Frontal cortex (tissue), 4 donors: ENCODE data around the gene TSPAN11. TPM values are rescaled to one million over a fixed set of nuclear protein-coding genes. Genes with fewer than 3 reads are reported as not detected.

ENCODE experiments used
- DNase-seq, 2 donors: peaks; one replicate each; pipeline ENCODE4 v3.0.0; 2012; ENCODE audit warnings: low spot score in 2 of 2
- FAIRE-seq: peaks from 2 replicates; lab custom pipeline; 2012; peaks lifted over from hg19 to GRCh38; lab: Jason Lieb, UNC
- total RNA-seq: library from RNA; depleted of rRNA; stranded (reverse); fragments of >200 nt; gene quantifications from one replicate; pipeline ENCODE4 v1.2.3, GENCODE V29; 2014
- donor health status: control.
- donor health status: control.
- donor health status: control.

TSPAN11 gene
- total RNA-seq, 1 donor from 2014 or later: 2.9 TPM

DNA sequence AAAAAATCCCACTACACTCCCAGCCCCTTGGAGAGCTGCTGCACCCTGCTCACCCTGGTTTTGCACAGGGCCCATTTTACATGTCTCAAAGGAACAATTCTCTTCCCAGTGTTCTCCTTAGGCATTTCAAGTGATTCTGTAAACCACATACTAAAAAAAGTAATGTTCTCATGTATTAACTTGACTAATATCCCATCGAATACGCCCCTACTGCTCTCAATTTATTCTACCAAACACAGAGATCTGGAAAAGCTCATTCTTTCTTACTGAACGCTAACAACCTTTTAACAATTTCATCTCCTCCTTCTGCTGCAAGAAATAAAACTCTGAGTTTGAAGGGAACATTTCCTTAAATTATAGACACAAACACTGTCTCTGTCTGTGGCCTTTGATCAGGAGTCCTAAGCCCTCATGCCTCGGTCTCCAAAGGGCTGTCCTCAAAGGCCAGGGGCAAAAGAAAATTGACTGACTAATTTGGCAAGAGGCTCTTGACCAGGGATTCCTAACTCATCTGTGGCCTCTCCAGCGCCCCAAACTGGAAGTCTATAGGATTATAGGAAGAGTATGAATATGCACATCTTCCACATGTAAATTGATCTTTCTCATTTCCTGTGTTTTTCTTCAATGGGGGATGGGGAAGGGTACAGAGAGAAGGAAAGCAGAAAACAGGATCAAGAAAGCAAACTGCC is 17.1 kb upstream of the TSPAN11 start:
- no peak for FAIRE-seq
- DNase-seq: no peak

DNA sequence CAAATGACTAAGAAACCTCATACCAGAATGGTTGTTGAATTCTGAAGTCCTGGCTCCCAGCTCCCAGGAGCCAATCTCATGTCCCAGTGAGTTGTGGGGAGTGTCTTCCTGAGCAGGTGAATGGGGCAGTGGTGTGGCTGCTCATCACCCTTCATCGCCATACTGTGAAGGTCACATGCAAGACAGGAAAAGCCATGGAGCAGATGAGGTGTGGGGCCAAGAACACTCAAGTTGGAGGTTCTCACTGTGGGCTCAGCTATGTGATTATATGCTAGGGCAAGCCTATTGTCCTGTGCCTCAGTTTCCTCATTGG is 16.6 kb upstream of the TSPAN11 start:
- no peak for FAIRE-seq
- DNase-seq: no peak

DNA sequence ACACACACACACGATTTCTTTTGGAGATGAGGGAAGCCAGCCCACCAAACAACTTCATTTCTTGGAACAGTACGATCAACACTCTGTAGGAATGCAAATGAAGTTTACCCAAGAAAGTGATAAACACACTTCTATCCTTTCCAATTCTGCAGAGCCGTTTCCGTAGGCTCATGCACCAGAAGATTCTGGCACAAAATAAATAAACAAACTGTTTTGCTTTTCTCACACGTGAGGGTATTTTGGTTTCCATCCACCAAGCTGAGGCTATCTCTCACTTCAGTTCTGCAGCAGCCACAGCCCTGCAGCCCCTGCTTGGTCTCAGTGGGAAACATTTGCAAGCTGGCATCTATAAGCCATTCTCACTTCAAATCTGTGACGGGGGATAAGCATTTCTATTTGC is 15.3 kb upstream of the TSPAN11 start:
- DNase-seq (no peak), FAIRE-seq (no peak)

GRCh38 chr12:30913323-30913722 is 13.2 kb upstream of the TSPAN11 start:
- DNase-seq: no peak
- no peak for FAIRE-seq

DNA sequence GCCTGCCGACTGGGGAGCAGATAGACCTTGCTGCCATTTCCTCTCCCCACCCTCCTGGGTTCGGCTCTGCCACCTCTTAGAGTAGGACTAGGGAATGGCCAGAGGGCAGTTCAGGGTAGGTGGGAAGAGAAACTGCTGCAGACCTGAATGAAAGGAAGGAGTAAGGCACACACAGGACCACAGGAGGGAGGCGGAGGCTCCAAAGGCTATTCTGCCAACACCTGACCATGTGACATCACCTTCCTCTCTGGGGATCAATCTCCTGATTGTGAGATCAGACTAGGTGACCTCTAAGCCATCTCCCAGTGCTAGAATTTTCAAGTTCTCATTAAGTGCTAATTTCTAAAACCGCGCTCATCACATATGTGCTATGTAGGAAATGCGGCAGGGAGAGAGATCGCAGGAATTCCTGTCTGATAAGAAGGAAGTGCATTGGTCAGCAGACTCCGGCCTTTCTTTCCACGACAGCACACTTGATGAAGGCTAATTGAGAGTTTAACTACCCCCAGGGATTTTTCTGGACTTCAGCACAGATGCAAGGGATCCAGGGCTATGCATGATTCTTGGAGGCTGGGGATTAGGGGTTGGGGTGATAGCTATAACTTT is 11.5 kb upstream of the TSPAN11 start:
- no peak for FAIRE-seq
- DNase-seq: no peak

- DNase-seq: no peak
- no peak for FAIRE-seq
These were observed 3.5 kb upstream of the TSPAN11 start for GRCh38 chr12:30923057-30923456.

DNA sequence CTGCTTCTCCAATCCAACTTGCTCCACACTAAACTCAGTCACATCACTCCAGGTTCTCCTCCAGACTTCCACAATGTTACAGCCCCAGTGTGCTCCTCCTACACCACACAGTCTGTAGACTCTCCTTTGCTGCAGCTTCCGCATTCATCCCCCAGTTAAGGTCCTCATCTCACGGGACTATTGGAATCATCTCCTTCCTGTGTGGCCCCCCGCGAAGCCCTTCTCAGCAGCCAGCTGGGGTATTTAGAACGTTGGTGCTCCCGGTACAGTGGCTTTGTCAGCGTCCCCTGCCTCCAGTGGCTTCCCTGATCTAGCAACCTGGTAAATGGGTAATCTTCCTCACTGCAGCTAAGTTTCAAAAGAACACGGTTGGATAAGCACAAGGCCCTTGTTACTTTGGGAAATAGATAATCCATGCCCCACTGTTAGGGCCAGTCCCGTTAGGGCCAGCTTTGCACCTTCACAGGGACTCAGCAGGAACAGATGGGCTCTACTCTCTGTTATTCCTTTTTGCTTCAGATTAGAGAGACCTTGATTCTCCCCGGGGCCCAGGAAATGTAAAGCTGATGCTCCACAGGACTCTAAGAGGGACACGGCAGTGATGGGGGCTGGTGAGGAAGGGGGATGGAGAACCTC is 823 bp upstream of the TSPAN11 start:
- no peak for FAIRE-seq
- no peak for DNase-seq

DNA sequence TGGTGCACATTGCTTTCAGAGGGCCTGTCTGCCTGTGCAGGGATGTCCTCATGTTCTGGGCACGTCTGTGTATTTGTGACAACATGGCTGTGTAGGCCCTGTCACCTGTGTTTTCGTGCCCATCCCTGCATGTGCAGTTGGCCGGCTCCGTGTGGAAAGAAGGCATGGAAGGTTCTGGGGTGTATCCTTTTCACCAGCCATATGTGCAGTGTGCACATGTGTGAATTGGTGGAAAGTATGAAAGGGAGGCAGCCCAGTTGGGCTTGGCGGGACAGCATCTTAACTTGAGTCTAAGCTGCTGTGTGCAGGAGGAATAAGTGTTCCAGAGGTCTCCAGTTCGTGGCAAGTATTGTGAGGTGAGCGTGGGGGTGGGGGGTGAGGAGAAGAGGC is 669 bp downstream of the TSPAN11 start:
- FAIRE-seq: no peak

DNA sequence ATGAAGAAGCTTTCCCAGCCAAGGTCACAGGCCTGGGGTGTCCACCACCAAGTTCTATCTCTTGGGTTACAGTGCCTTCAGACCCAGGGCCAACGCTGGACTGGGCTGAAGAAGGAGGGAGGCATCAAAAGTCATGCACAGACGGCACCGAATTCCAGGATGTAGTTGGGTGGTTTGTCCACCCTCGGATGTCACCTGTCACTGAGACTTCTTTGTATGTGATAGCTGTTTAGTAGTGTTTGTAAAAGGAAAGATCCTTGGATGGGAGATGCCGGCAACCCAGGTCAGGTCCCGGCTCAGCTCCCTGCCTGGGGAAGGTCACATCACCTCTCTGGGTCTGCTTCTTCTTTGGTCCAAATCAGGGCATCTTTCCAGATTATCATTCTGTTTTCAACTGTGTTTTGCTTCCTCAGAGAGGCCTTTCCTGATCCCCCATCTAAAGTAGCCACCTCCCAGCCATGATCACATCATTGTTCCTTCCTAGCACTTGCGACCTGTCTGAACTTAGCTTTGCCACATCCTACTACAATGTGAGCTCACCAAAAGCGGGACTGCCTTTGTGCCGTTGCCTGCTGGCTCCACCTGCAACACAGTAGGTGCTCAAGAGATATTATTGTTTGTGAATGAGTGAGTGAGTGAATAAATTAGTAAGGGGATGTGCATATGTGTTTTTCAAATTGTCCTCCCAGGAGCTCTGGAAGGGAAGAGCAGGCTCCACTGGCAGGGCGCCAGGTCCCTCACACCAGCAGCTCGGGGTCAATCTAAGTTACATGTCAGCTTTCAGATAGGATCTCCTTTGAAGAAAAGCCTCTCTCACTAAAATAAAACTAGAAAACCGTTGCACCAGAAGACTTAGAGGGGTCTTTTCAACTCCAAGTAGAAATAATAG is 2.1 kb downstream of the TSPAN11 start:
- FAIRE-seq: no peak

More for the DNA sequence above, 669 bp downstream of the TSPAN11 start:
- peak in 1 of 2 donors; percentile 34 for DNase-seq

GRCh38 chr12:30930238-30930637 is 3.7 kb downstream of the TSPAN11 start:
- FAIRE-seq: no peak
- DNase-seq: no peak

More for the DNA sequence above, 2.1 kb downstream of the TSPAN11 start:
- DNase-seq: no peak

DNA sequence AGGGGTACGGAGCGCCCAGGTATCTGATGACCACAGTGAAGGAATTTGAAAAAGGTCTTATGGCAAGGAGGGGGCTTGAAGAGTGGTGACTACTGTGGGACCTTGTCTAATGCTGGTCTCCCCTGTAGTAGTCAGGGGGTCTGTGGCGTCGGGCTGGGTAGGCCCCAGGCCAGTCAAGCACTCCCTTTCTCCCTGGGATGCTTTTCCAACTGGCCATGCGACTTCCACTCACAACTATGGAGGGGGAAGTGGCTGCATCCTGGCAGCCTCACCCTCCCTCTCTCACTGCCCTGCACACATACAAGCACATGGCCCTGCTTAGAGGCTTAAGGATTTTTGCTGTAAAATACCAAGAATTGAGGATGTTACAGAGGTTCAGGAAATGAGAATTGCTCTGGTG is 4.1 kb downstream of the TSPAN11 start:
- DNase-seq: no peak
- no peak for FAIRE-seq

DNA sequence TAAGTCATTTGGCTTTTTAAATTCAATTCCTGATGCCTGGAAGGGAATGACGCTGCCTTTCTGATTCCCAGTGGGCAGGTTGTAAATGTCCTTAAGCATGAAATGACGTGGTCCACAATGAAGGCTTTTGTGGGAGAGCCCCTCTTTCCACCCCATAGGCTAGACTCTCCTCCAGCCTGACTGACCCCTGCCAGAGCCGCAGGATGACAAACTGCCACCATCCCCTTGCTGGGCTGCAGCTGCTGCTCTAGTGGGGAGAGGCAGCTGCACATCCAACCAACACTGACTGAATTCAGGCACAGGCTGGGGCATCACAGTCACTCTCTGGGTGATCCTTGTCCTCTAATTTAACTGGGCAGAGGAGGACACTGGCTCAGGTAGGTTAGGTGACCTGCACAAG is 6.3 kb downstream of the TSPAN11 start:
- FAIRE-seq (no peak), DNase-seq (no peak)

- DNase-seq (no peak), FAIRE-seq (no peak)
These were observed 8.3 kb downstream of the TSPAN11 start for GRCh38 chr12:30934811-30935210.

- FAIRE-seq (no peak), DNase-seq (no peak)
These were observed 9.5 kb downstream of the TSPAN11 start for GRCh38 chr12:30936036-30936435.

DNA sequence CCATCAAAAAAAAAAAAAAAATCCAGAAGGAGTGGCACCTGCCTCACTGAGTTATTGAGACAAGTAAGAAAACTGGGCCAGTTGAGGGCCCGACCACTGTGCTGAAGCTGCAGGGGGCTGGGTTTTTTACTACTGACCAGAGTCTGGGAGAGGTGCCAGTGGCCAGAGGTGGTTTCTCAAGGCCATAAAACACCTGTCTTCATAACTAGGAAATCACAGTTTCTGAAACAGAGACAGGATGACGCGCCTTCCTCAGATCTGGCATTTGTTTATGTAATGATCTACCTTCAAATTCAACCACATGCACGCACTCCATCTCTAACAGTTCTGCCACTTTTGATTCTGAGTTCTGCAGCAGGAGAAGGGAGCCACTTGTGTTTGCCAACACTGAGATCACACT is 12.7 kb downstream of the TSPAN11 start:
- FAIRE-seq: no peak
- no peak for DNase-seq

DNA sequence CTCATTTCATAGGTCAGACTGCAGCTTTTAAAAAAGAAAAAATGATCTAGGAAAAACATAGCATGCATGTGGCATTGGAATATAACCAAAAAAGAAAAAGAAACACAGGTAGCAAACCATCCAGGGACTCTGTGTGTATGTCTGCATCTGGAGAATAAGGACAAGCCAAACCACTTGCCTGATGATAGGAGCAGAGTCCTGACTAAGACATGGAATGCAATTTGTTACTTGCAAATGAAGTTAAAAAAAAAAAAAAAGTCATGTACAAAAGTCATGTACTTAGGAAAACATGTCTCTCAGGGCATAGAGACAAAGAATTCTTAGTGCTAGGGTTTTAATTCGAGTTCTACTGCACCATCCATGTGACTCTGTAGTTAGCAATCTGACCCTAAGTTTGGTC is 15.9 kb downstream of the TSPAN11 start:
- DNase-seq: no peak
- FAIRE-seq: no peak

GRCh38 chr12:30942936-30943335 is 16.4 kb downstream of the TSPAN11 start:
- no peak for FAIRE-seq
- no peak for DNase-seq

DNA sequence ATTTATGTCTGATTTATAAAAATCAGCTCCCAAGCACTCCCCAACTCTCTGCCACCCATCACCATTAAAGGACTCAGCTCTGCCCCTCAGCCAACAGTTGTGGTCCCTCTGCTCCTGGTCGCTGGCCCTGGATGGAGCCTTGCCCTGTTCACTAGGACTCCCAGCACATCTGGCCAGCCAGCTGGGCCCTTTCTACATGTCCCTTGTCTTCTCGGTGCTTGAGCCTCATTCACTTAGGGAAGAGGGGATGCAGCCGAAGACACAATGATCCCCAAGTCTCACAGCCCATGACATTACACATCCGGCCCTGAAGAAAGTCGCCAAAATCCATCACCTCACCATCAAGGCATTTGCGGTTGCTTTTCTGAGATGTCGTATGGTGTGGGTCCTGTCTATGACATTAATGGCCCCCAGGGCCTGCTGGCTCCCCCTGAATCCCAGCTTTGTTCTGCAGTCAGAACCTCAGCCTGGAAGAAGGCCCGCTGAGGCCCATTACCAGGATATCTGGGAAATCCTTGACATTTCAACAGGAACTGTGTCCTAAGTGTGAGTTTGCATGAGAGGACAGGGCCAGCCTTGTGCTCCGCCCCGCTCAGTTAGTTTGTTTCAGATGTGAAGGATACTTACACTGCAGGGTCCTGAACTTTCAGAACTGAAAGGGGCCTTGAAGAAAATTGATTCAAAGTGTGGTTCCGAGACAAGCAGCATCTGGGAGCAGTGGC is 19.1 kb downstream of the TSPAN11 start:
- no peak for DNase-seq
- FAIRE-seq: no peak

GRCh38 chr12:30952015-30952414 is 25.5 kb downstream of the TSPAN11 start:
- DNase-seq (no peak), FAIRE-seq (no peak)

DNA sequence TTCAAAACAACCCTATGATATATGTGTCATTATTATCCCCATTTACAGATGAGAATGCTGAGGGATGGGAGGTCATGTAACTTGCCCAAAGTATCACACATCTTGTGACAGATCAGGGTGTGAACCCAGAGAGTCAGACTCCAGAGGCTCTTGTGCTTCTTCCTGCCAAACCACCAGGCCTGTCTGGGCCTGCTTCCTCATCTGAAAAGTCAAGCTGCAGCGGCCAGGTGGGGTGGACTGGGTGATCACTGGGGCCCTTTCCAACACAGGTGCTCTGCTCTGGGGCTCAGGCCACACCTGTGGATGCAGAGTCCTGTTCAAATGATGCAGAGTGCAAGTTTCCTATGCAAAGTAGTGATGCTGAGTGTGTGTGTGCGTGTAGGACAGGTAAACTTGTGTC is 26.7 kb downstream of the TSPAN11 start:
- FAIRE-seq (no peak), DNase-seq (no peak)
